ENCODE results near the gene NEK1.

NEK1 gene

DNA sequence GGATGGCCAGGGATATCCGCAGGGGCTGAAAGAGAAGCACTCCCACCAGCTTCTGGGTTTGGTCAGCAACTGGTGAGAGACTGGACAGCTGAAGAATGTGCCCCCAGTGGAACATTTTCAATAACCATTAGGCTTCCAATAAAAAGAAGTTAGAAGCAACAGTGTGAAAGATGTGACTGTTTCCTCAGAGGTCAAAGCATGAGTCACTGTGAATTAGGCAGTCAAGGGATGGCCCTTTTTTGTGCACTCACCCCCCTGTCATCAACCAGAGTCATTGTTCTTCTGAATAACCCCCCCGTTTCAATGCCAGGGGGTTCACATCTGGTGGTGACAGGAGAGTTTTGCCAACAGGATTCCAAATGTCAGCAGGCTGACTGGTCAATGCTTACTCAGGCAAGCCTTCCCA is 267.1 kb downstream of the NEK1 start:
- no peaks in the 10 kb centered on the region for H3K36me3 ChIP-seq (ENCODE audit: control insufficient read depth, low read depth, low read length)
- H3K27ac ChIP-seq (ENCODE audit: low read length) = no peak overlapping the region
- no peak overlapping the region for H3K9ac ChIP-seq (ENCODE audit: low read length)
- H3K4me1 ChIP-seq (ENCODE audit: control insufficient read depth, low read depth, low read length) = no peaks in the 10 kb centered on the region
- H3K4me3 ChIP-seq (ENCODE audit: low read length) = no peak overlapping the region
- no peaks in the 10 kb centered on the region for H3K27me3 ChIP-seq (ENCODE audit: control insufficient read depth, insufficient read depth, low read length)
- H3K9me3 ChIP-seq (ENCODE audit: control insufficient read depth, low read depth, low read length) = no peaks in the 10 kb centered on the region
